NCI-H1048 (cell line): ENCODE measurements around the gene SPX.

Experiments used
- DNase-seq: peaks from one replicate; lab custom pipeline; 2025; lab: John Stamatoyannopoulos, UW

The SPX gene

GRCh38 chr12:21538061-21538653, 12.1 kb downstream of the SPX start:
- no peak for DNase-seq

GRCh38 chr12:21539797-21540196, 13.7 kb downstream of the SPX start:
- no peak for DNase-seq

- no peak for DNase-seq
Measured at GRCh38 chr12:21541773-21542172, 15.7 kb downstream of the SPX start.

GRCh38 chr12:21542403-21542802, 16.3 kb downstream of the SPX start:
- no peak for DNase-seq

GRCh38 chr12:21543151-21543550, 17.1 kb downstream of the SPX start:
- DNase-seq, result no peak

- no peak for DNase-seq
Measured at GRCh38 chr12:21545557-21545956, 19.5 kb downstream of the SPX start.

GRCh38 chr12:21546716-21547115, 20.6 kb downstream of the SPX start:
- no peak for DNase-seq

GRCh38 chr12:21547437-21547836, 21.3 kb downstream of the SPX start:
- no peak for DNase-seq

GRCh38 chr12:21551841-21552465, 25.9 kb downstream of the SPX start:
- no peak for DNase-seq

GRCh38 chr12:21552635-21553328, 26.7 kb downstream of the SPX start:
- no peak for DNase-seq

- DNase-seq, result no peak
Measured at GRCh38 chr12:21553329-21553675, 27.2 kb downstream of the SPX start.

- DNase-seq, result no peak
Measured at GRCh38 chr12:21558100-21558679, 32.1 kb downstream of the SPX start.

GRCh38 chr12:21559855-21560569, 33.9 kb downstream of the SPX start:
- no peak for DNase-seq

GRCh38 chr12:21561158-21561557, 35.1 kb downstream of the SPX start:
- no peak for DNase-seq

- no peak for DNase-seq
Measured at GRCh38 chr12:21562859-21563258, 36.8 kb downstream of the SPX start.

- DNase-seq, result no peak
Measured at GRCh38 chr12:21566223-21566906, 40.3 kb downstream of the SPX start.

- DNase-seq, result no peak
Measured at GRCh38 chr12:21566907-21567394, 40.9 kb downstream of the SPX start.

GRCh38 chr12:21568115-21568514, 42.0 kb downstream of the SPX start:
- DNase-seq, result no peak

- DNase-seq, result no peak
Measured at GRCh38 chr12:21571046-21571445, 45.0 kb downstream of the SPX start.

GRCh38 chr12:21573733-21574358, 47.8 kb downstream of the SPX start:
- DNase-seq, result no peak

- DNase-seq, result no peak
Measured at GRCh38 chr12:21576431-21576830, 50.3 kb downstream of the SPX start.
